C4-2B (cell line): ENCODE measurements around the gene KCNMA1.

Experiments used
- CTCF ChIP-seq: fragments of 450-650 bp; conservative IDR thresholded peaks from 2 replicates; pipeline ENCODE4 v1.5.1; 2017; ENCODE audit warnings: mild to moderate bottlenecking
- ZFX ChIP-seq: fragments of 450-650 bp; IDR thresholded peaks from 2 replicates; pipeline ENCODE4 v1.6.1; 2017

GRCh38 chr10:77168861-77169260, 468.7 kb downstream of the KCNMA1 start:
- no peak for TF ChIP-seq CTCF
- TF ChIP-seq ZFX: no peak
